NCI-H510A (cell line): ENCODE results near the gene VAV2.

Experiments used
- DNase-seq: peaks from one replicate; lab custom pipeline; 2025; lab: John Stamatoyannopoulos, UW

The VAV2 gene

DNA sequence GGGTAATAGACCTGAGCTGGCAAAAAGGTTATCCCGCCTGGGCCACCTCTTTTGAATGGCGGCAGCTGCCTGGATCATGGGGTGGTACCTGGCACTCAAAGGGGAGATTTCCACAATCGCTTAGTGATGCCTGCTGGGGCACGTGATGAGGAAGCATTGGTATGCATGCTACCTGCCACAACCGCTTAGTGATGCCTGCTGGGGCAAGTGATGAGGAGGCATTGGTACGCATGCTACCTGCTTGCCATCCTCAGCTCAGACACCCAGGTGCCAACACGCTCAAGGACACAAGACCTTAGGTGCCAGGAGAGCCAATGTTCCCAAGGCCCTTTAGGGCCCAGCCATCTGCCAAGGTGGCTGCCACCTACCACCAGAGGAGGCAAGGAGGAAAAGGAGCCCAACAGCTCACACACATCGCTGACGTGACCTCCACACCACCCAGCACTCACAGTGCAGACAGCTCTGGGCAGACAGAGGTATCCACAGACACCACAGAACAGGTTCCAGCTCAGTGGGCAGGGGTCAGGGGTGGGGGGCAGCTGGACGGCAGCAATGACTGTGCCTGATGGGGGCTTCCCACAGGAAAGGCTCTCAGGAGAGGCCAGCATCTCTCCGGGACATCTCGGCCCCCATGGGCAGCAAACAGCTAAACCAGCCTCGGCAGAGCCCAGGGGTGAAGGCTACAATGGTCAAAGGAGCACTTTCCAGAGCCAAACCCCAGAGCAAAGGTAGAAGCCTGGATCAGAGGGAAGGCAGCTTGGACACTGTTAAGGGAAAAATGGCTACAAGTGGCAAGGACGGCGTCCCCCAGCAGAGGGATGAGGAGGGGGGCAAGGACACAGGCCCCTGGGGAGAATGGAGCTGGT is 210.9 kb downstream of the VAV2 start:
- DNase-seq: no peak

DNA sequence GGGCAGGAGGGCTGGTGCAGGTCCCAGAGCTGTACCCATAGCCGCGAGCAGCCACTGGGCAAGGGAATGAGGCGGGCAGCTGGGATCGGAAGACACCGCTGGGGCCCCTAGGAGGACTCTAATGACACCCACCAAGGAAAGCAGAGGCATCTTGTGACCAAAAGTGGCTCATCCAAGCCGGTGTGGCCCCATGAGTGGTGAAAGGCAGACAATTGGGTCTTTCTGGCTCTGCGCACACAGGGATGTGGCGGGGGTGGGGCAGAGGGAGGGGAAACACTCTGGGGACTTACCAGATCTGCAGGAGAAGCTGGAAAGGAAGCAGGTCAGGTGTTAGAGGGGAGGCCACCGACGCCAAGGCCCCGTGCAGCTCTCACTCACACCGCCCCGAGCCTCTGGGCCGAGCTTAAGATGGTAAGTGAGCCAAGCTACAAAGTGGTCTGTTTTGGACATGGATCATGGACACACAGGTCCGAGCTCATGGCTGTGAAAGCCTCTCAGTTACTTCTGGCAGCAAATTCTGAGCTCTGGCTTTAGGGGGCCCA is 211.6 kb downstream of the VAV2 start:
- DNase-seq: no peak

DNA sequence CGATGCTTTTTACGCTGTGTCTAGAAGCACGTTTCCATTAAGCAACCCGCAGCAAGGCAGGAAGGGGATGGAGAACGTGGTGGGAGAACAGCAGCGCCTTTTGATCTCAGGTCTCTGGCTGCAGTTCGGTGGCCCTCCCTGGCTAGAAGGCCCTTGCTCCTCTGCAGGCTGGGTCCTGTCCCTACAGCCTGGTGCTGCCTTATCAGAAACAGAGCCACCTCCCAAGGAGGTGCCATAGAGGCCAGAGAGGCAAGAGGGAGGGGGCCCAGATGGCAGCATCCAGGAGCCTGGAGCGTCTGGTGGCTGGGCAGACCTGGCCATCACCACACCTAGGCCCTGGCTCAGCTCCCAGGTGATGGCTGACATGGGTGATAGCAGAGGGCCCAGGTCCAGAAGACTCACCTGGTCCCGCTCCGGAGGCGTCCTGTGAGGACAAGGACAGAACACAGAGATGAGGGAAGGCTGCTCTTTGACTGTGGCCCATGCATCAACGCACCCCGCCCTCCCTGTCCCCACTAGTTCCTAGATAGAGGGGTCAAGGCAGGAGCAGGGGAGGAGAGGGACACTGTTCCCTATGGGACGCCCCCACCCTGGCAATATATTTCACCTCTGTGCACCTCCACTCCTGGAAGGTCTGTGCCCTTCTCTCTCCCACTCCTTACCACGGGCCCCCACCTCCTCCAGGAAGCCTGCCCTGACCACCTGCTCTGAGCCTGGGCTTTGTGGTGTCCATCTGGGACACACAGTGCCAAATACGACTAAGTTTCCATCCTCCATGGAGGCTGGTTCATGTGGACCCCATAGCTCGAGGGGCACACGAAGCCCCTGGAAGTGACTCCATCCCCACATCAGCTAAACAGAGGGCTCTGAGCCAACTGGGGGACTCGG is 212.4 kb downstream of the VAV2 start:
- DNase-seq: no peak

DNA sequence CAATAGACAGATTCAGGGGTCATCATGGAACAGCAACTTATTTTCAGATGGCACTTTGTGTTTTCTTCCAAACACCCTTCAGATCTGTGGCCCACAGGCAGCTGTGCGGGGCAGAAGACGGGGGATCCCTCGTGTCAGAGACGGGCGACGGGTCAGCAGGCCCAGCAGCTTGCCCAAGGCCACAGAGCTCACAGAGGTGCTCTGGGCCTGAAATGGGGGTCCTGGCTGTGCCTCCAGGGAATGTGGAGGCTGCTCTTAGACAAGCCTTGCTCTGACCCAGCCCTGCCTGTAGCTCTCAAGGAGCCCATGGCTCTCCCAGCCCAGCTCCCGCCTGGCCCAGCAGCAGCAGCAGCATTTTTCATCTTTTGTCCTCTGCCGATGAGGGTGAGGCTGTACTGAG is 213.0 kb downstream of the VAV2 start:
- no peak for DNase-seq

DNA sequence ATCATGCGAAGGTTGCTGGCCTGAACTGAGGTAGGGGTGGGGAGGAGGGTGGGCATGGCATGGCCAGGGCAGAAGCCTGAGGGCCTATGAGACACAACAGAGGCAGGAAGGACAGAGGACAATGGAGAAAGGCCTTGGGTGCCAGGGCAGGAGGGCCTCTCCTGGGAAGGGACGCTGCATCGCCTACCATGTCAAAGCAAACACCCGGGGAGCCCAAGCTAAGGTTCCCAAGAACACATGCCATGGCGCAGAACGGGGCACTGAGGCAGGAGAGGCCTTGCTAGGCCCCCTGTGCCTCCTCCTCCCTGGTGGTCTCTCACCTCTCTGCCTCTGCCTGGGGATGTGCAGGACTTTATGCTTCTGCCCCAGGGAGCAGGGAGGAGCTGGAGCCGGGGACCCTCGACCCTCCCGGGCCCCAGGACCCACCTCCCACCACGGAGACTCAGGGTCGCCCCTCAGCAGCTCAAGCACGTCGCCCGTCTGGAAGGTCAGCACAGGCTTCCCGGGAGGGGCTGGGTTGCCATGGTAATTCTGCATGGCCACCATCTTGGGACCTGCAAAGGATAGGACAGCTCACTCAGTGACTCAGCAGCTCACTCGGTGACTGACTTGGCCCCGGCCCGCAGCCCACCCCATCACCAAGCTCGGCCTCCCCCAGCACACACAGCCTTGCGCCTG is 213.6 kb downstream of the VAV2 start:
- DNase-seq: no peak

DNA sequence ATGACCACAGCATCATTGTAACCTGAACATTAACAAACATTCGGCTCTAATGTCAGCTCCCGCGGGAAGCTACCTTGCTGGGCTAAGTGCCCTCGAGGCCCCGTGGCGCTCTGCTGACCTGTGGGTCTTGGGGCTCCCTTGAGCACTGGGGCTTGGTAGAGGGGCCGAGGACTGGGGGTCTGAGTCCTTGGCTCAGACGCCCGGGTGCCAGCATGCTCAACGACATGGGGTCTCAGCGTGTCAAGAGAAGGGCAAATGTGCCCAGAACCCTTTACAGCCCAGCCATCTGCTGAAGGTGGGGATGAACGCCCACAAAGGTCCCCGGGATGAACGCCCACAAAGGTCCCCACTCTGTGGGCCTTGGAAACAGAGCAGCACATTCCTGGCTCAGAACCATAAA is 214.3 kb downstream of the VAV2 start:
- DNase-seq: no peak

DNA sequence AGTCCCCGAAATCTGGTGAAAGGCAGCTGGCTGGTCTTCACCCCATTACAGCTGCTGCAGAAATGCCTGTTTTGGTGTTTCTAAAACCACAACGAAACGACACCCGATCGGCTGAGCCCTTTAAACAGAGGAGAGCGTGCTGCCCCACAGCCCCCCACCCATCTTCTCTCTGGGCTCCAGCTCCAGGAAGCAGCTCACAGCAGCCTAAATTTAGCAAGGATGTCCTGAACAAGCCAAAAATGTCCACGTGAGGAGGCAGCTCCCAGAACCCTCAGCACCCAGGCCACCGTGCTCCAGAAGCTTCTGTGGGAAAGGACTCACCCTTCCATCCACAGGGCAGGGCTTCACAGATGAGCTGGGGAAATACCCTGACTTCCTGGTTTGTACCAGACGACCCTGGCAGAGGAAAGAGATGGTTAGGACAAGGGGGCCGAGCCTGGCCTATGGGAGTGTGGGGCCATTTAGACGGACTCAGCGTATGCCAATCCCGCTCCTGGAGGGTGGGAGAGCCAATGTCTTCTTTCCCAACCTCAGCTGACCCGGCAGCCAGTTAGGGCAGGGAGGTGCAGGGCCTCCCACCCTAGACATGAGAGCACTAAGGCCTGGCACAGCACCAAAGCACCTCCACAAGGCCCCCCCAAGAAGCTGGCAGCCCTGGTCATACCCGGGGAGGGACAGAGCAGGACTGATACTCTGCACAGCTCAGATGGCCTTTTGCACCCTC is 214.9 kb downstream of the VAV2 start:
- no peak for DNase-seq

DNA sequence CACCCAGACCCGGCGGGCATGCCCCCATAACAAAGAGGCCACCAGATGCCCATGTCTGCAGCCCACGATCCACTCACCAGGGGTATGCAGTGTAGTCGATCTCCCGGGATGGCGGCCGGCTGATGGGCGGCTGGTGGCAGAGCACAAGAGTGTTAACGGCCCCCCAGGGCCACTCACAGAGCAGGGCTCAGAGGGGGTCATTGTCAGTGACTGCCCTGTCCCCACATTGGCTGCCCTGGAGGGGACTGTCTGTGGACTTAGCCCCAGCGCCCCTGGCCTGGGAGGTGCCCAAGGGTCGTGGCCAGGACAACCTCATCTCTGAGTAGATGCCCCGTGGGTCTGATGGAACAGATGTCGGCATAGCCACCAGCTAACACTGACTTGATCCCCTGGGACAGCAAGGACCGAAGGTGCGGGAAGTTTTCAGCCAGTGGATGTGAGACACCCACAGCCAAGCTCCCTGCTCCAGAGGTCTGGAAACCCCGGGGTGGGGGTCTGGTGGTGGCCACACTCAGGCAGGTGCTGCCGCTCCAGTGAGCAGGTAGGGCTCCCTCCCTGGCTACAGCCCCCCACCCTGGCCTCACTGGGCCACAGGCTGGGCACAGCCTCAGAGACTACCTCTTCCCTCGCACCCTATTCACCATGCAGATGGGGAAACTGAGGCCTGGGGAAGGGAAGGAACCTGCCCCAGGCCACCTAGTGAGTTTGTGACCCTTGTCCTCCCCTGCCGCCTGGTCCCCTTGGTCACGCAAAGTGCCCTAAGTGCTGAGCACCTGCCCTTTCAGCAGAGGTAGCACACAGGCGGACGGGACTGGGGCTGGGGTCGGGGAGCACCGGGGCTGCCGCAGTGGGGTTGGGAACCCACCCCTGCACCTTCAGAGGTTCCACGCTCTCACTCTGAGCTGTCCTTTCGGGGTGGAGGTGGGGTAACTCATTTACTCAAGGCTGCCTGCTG is 215.9 kb downstream of the VAV2 start:
- DNase-seq: no peak

DNA sequence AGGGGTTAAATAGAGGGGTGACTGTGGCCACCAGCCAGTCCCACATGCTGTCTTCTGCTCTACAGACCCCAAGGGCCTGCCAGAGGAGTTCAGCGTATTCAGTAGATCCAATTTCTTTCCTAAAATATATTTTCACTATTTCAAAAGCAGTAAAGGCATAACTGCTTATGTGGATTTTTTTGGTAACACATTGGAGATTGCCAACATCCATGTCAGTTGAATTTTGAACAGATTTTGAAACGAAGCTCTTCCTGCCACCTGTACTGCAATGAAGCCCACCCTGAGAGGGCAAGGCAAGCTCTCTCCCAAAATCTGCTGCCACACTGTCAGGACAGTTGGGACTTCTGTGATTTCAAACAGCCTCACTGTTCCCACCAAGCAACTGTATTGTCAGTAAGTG is 216.8 kb downstream of the VAV2 start:
- DNase-seq: no peak

DNA sequence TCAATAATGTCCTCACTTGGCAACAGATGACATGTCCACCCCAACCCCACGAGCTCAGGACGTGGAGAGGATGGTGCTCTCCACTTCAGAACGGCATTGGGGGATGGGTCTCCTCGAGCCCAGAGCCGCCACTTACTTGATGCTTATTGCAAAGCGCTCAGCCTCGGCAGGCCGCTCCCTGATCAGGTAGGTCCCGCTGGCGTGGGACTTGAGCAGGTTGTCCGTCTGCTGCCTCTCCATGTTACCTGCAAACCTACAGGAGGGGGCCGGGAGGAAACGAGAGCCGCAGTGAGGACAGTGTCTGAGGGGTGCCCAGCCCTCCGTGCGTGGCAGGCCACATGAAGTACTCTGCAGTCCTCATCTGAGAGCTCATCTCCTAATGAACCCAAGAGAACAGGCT is 217.3 kb downstream of the VAV2 start:
- no peak for DNase-seq

DNA sequence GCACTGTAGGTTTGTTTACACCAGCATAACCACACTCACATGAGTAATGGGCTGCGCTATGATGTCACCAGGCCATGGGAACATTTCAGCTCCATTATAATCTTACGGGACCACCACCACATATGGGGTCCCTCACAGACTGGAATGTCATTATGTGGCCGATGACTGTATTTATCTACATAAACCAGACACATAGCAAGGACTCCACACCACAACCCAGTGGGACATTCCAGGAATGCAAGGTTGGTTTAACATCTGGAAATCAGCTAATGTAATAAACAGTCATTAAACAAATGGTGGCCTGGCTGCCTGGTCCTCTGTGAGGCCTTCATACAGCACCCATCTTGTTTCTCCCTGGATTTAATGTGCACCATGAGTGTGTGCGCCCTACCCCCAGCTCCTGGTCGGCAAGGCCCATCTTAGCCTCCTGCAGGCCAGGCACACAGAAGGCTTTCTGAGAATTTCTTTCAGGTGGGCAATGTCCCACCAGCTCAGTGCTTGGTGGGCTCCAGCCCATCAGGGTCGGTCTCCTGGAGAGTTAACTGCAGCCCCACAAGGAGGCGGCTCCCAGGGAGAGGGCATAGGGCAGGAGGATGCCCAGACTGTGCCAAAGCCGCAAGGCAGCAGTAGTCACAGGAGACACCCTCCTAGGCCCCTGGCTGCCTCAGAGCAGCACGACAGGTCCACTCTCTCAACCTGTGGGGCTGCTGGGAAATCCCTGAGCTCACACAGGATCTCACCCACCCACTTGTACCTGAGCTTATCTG is 218.1 kb downstream of the VAV2 start:
- no peak for DNase-seq

DNA sequence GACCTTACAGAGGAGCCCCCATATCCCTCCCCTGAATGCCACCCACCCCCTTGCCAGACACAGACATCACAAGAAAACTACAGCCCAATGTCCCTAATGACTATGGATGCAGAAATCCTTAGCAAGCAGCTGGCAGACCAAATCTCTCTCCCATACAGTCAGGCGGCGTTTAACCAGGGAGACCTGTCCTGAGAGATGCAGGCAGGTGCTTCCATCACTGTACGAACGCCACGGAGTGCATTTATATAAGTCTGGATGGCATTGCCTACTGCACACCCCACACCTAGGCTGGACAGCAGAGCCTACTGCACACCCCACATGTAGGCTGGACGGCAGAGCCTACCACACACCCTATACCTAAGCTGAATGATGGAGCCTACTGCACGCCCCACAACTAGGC is 219.5 kb downstream of the VAV2 start:
- no peak for DNase-seq

DNA sequence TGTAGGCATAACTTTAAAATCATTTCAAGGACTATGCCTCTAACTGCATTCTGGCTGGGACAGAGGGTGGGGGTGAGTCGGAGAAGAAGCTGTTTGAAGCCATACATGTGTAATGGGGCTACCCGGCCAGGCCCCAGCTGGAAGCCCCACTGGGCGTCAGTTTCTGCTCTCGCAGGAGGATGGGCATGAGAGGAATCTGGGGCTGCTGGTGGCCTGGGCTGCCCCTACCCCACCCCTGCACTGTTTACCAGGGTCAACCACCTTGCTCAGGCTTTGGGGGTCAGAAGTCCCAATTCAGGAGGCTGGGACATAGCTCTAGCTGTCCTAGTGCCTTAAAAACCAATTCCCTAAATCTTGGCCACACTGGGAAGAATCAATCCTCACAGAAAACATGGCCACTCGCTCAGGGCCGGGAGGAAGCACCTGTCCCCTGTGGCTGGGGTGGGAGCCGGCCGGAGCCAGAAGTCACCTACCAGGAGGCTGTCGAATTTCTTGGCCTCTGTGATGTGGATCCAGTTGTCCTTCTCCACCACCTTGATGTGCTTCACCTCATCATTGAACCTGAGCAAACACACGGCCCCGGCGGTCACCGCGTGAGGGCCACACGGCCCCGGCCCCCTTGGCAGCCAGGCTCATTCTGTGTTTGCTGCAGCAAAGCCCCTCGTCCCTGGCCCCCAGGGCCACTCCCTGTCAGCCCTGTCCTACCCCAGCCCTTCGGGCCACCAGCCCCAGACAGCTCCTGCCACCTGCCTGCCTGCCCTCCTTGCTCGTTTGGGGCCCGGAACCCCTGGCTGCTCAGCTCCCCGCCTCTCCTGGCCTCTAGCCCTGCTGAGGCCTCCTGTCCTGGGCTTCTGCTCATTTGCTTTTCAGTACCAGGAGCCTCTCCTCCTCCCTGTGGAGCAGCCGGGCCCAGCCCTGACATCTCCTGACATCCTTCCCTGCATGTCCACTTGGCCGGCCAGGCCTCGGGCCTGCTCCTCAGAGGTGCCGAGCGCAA is 220.3 kb downstream of the VAV2 start:
- DNase-seq: no peak

DNA sequence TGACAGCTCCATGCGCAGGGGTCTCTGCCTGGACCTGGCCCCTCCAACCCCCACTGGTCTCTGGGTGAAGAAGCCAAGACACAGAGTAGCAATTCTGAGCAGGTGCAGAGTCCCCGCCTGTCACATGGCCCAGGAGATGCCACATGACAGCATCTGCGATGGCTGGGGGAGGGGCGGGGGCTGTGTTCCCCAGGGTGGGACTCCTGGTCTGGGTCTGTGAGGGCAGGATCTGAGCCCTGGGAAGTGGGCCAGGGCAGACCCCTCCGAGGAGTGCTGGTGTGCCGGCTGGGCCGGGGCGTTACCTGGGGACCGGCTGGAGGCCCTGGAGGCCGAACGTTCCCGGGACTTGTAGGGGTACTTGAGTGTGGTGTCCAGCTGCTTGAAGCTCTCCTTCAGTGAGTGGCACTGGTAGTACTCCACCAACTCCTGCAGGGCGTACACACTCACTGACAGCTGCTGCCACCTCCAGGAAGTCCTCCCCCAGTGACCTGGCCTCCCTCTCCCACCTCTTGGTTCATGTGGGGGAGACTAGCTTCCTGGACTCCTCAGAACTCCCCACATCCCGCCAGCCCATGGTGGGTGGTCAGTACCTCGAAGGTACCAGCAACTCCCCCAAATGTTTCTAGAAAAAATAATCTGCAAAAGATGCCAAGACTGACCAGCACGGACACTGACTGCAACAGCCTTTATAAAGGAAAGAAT is 221.9 kb downstream of the VAV2 start:
- no peak for DNase-seq

DNA sequence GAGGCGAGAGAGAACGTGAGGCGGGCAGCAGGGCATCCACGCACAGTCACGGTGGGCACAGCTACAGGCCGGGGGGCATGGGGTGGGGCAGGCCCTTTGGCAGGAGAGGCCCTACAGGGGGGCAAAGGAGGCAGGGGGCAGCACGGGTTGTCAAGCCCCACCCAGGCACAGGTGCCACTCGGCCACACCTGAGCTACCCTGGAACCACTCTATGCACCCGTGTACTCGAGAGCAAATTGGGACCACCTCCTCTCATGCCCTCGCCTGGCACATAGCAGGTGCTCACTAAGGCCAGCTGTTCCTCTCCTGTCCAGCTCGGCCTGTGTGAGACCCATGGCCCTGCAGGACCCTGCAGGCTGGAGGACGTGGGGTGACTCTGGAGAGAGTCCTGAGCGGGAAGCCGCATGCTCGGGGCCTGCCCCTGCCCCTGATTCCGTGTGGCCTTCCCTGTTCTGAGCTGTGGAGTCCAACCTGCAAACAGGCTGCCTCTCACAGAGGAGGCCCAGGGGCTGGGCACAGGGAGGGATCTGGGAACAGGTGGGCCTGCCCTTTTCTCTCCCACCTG is 222.5 kb downstream of the VAV2 start:
- no peak for DNase-seq

DNA sequence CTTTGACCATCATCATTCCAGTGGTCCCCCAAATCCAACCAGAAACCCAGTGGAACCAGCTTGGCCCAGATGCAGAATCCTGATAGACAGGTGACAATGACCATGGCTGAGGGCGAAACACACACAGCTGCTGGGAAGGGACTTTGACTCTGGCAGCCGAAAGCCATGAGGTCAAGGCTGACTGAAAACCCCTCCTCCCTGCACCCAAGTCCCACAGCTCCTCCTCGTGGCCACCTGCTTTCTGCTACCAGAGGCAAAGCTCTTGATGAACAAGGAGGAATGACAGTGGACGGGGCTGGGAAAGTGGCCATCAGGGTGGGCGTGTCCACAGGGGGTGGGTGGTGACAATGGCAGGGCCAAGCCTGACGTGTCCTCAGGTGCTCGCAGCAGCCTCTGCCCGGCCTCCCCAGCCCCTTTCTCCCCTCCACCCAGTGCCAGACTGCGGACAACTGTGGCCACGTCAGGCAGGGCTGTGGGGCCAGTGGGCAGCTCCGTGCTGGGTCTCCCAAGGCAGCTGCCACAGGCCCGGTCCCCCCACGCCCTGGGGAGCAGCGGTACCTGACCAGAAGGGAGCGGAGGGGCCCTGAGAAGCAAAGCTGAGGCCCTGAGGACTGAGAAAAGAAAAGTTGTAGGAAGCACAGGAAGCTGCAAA is 223.1 kb downstream of the VAV2 start:
- no peak for DNase-seq

DNA sequence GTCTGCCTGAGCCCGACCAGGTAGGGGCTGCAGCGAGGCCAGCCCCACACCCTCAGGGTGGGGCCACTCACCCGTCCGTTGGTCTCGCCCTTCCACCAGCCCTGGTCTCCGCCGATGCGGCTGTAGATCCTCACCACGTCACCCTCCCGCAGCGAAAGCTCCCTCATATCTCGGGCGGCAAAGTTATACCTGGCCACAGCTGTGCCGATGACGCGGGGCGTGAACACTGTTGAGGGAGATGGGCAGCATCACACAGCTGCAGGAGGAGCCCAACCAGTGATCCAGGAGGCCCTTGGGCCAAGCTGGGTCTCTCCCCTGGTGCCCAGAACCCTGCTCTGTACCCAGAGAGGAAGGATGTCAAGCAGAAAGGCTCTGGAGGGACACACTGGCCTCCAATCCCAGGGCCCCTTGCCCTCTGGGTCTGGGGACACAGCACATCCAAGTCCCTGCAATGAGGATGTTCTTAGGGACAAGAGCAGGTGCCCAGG is 223.7 kb downstream of the VAV2 start:
- no peak for DNase-seq
